GM18873 (cell line): Measurements from ENCODE around the gene SHTN1.

Experiments
- ATAC-seq: cut with Tn5 transposase; IDR thresholded peaks from one replicate; pipeline ENCODE4 v1.9.1; 2021; ENCODE audit warnings: mild to moderate bottlenecking, moderate library complexity, moderate number of reproducible peaks; ENCODE audit not compliant: unreplicated experiment, low FRiP score

Gene SHTN1

GRCh38 chr10:117005026-117005526 is at the start of gene SHTN1:
Gene SHTN1, minus strand, starts transcription at chr10:117005187. Its CDS starts 108 bp downstream, at chr10:117005079.
- ATAC-seq = no peak

GRCh38 chr10:117053482-117053881 is 48.5 kb upstream of the SHTN1 start:
- no peak for ATAC-seq

- ATAC-seq = no peak
Measured at GRCh38 chr10:117047947-117048346, 43.0 kb upstream of the SHTN1 start.

GRCh38 chr10:117016266-117016665 is 11.3 kb upstream of the SHTN1 start:
- no peak for ATAC-seq

GRCh38 chr10:117014835-117015234 is 9.8 kb upstream of the SHTN1 start:
- ATAC-seq = no peak

- no peak for ATAC-seq
Measured at GRCh38 chr10:117007080-117007479, 2.1 kb upstream of the SHTN1 start.

GRCh38 chr10:117005527-117006055 is 604 bp upstream of the SHTN1 start:
- ATAC-seq = no peak

GRCh38 chr10:117004227-117005025 is 561 bp downstream of the SHTN1 start:
- no peak for ATAC-seq

- no peak for ATAC-seq
Measured at GRCh38 chr10:117003336-117003735, 1.7 kb downstream of the SHTN1 start.

GRCh38 chr10:117002206-117002605 is 2.8 kb downstream of the SHTN1 start:
- ATAC-seq = no peak

GRCh38 chr10:117001144-117001543 is 3.8 kb downstream of the SHTN1 start:
- no peak for ATAC-seq

- ATAC-seq = no peak
Measured at GRCh38 chr10:117000580-117000979, 4.4 kb downstream of the SHTN1 start.

- ATAC-seq = no peak
Measured at GRCh38 chr10:116998172-116998571, 6.8 kb downstream of the SHTN1 start.

- no peak for ATAC-seq
Measured at GRCh38 chr10:116997015-116997414, 8.0 kb downstream of the SHTN1 start.

GRCh38 chr10:116995648-116996047 is 9.3 kb downstream of the SHTN1 start:
- no peak for ATAC-seq

GRCh38 chr10:116994113-116994890 is 10.7 kb downstream of the SHTN1 start:
- no peak for ATAC-seq

- no peak for ATAC-seq
Measured at GRCh38 chr10:116993610-116994009, 11.4 kb downstream of the SHTN1 start.

GRCh38 chr10:116992183-116992582 is 12.8 kb downstream of the SHTN1 start:
- no peak for ATAC-seq

- no peak for ATAC-seq
Measured at GRCh38 chr10:116990276-116990800, 14.6 kb downstream of the SHTN1 start.

- ATAC-seq = no peak
Measured at GRCh38 chr10:116989439-116989838, 15.5 kb downstream of the SHTN1 start.

GRCh38 chr10:116988311-116988710 is 16.7 kb downstream of the SHTN1 start:
- no peak for ATAC-seq
